G401 (cell line): ENCODE measurements around the gene ZDHHC23. TPM values are rescaled to one million over a fixed set of nuclear protein-coding genes. Genes with fewer than 3 reads are reported as not detected.

Source experiments
- DNase-seq: peaks from one replicate; pipeline ENCODE4 v3.0.0-alpha.2; 2015; ENCODE audit warnings: low spot score
- in situ Hi-C: cut with HindIII; loops from 2 replicates; pipeline ENCODE4 v1.10.0; 2016; ENCODE audit warnings: low sequenced_read_pairs, mixed read lengths
- total RNA-seq: library from RNA; depleted of rRNA; stranded (reverse); fragments of >200 nt; shearing (Covaris generic); gene quantifications from 2 replicates; pipeline ENCODE4 v1.2.3, GENCODE V29; 2014; rRNA removed

Gene ZDHHC23, protein sequence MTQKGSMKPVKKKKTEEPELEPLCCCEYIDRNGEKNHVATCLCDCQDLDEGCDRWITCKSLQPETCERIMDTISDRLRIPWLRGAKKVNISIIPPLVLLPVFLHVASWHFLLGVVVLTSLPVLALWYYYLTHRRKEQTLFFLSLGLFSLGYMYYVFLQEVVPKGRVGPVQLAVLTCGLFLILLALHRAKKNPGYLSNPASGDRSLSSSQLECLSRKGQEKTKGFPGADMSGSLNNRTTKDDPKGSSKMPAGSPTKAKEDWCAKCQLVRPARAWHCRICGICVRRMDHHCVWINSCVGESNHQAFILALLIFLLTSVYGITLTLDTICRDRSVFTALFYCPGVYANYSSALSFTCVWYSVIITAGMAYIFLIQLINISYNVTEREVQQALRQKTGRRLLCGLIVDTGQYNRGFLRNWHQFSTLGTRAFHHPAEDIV
- total RNA-seq, result 8.0 and 12.1 TPM in 2 replicates

DNA sequence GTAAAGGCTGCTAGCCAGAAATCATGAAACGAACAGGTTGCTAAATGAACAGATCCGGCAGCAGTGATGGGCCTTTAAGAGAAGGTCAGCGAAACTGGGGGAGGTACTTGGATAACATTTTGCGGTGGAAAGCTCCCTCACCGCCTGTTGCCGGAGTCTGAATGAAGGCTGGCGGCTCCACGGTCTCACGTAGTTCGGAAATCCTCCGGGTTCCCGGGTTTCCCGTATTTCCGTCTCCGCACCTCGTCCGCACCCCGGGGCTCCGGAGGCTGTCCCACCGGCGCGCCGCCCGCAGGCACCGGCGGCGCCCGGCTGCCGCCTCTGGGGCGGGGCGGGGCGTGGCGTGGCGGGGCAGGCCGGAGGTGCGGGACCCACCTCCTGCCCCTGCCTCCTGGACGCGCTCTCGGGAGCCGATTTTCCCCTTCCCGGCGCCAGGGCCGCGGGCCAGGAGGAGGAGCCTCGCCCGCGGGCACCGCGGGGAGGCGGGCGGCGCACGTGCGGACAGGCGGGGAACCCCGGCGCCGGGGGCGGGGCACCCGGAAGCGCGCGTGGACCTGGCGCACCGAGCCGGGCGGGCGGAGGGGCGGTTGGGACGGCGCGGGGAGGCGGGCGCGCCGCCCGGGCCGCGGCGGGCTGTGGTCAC is at the start of gene ZDHHC23:
Gene ZDHHC23 (plus strand): TSS at position 642 of the 643 bp plus-strand sequence. CDS start 790 bp downstream, outside the sequence.
- in situ Hi-C loops, result no loop called here
- peak; percentile 75 for DNase-seq

DNA sequence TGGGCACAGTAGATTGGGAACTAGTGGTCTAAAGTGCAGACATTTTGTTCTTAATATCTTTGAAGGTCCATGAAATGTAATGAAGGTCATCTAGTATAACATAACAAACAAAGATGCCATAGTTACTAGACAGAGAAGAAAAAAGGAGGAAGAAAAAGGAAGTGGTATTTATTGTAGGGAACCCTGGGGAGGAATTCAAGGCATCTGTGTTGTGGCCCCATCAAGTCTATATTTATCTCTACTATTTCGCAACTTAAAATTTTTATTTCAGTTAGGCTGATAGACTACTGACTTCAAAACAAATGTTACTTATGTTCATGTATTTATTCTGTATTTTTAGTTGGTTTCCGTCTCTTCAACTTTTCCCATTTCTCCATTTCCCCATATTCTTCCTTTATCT is 48.9 kb upstream of the ZDHHC23 start:
- in situ Hi-C loops, result no loop called here
- no peak for DNase-seq

DNA sequence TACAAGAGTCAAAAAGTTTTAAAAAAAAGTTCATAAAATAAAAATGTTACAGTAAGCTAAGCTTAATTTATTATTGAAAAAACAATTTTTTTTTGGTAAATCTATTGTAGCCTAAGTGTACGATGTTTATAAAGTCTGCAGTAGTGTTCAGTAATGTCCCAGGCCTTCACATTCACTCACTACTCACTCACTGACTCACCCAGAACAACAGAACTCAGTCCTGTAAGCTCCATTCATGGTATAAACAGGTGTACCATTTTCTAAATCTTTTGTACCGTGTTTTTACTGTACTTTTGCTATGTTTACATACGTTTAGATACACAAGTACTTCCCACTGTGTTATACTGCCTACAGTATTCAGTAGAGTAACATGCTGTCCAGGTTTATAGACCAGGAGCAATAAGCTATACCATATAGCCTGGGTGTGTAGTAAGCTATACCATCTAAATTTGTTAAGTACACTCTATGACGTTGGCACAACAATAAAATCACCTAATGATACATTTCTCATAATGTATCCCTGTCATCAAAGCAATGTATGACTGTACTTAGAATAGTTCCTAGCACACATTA is 41.2 kb upstream of the ZDHHC23 start:
- in situ Hi-C loops, result no loop called here
- no peak for DNase-seq

DNA sequence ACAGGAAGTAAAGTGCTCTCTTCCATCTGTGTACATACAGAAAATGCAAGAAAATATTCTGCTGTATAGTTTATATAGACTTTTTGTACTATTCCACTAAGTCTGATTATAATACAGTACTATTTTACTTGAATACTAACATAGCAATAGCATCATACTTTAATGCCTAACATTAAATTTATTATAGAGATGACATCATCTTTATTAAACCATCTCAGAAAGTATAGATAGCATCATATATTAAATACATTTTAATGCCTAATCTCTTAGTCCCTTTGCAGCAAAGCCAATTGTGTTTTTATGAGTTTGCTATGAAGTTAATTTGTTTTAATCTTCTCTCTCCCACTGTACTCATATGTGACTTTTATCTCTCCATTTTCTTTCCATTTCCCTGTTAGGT is 39.7 kb upstream of the ZDHHC23 start:
- in situ Hi-C loops, result no loop called here
- DNase-seq, result no peak

DNA sequence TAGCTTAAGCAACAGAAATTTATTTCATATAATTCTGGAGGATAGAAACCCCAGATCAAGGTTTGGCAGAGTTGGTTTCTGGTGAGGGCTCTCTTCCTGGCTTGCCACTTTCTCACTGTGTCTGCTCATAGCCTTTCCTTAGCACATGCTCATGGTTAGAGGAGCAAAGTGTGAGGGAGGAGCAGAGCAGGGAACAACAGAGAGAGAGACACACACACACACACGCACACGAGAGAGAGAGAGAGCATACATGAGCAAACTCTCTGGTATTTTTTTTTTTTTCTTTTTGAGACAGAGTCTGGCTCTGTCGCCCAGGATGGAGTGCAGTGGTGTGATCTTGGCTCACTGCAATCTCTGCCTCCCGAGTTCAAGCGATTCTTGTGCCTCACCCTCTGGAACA is 36.8 kb upstream of the ZDHHC23 start:
- DNase-seq, result no peak
- in situ Hi-C loops, result no loop called here

DNA sequence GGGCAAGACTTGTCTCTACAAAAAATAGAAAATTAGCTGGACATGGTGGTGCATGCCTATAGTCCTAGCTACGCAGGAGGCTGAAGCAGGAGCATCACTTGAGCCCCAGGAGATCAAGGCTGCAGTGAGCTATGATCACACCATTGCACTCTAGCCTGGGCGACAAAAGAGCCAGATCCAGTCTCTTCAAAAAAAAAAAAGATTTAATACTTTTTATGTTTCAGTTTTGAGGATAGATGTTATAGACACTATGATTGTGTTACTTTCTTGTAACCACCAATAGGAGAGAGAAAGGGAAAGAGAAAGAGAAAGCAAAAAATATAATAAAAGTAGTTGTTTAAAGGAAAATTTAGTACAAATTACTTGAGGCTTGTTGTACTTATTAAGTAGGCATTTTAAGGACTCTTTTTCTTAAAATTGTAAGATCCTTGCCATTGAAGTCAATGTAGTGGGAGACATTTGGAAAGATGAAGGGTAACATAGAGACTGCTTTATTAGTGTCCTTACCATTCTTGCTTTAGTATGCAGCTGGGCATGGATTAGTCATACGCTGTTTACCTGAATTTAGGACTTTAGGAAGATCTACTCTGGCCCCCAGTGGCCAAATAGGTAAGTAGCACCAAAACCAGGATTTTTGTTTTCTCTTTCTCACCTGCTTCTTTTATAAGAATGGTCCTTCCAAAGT is 35.1 kb upstream of the ZDHHC23 start:
- in situ Hi-C loops, result no loop called here
- peak; percentile 61 for DNase-seq

DNA sequence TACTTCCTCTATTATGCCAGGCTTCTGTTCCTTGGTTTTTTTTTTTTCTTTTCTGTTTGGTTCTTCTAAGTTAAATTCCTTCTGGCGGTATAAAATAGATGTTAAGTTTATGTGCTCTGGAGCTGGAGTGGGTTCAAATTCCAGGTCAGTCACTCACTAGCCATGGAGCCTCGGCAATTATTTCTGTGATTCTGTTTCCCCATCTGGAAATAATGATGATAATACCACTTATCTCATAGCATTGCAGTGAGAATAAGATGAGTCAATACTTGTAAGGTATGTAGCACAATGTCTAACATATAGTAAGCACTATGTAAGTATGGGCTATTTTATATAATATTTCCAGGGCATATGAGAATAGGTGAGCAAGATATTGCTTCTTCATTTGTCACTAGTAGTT is 33.2 kb upstream of the ZDHHC23 start:
- in situ Hi-C loops, result no loop called here

DNA sequence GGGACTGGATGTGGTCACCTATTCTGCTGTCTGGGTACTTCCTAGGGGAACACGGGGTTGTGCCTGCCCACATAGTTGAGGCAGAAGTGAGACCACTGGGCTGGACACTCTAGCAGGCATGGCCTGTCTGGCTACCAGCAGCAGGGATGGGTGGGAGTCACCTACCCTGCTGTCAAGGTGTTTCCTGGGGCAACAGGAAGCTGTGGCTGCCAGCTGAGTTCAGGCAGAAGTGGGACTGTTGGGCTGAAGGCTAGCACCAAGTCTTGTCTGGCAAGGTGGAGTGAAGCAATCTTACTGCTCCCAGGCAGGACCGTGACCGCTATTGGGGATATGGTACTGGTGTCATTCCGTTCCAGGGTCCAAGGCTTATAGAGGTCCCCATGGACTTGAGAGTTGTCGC is 20.3 kb upstream of the ZDHHC23 start:
- DNase-seq, result no peak
- in situ Hi-C loops, result no loop called here

More for the DNA sequence above, 33.2 kb upstream of the ZDHHC23 start:
- no peak for DNase-seq

DNA sequence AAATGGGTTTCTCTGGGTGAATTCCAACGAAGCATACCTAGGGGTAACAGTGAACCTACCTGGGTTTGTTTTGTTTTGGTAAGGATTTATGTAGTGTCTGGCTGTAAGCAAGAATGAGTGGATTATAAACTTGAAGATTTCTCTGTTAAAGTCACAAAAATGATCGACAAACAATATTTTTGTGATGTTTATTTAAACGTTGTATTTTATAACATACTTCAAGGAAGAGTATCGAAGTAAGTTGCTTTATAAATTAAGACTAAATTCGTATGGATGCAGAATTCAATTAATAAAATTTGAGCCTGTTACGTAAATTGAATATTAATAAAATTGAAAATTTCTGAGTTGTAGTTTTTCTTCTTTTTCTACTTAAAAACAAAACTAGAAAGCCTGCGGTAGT is 982 bp upstream of the ZDHHC23 start:
- in situ Hi-C loops, result no loop called here

DNA sequence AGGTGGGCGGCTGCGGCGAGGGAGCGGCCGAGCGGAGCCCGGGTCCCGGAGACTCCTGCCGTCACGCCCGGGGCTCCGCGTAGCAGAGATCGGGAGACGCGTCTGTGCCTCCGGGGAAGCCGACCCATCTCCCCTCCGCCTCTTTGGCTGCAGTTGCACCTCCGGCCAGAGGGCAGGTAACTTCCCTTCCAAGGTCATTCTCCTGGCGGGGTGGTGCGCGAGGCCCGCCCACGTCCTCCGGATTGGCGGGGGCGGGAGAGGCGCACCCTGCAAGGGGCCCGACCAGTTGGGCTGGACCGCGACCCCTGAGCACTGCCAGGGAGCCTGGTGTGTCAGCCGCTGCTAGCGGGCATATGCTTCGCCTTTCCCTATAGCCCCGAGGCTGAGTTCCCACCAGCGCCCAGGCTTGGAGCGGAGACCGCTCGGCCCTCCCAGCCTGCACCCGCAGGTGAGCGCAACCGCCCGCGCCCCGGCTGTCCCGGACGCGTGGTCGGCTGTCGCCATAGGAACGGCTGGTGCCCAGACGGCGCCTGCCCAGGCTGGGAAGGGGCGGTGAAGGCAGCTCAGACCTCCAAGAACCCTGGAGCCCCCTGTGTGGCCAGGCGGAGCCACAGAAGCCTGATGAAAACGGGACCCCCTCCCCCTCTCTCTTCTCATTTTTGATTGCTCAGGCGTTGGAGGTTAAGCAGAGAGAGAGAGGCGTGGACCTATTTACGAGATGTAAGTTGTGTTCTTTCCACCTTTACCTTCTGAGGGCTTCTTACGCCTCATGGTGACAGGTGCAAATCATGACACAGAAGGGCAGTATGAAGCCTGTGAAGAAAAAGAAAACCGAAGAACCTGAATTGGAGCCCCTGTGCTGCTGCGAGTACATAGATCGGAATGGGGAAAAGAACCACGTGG is 453 bp downstream of the ZDHHC23 start:
- in situ Hi-C loops, result no loop called here
- peak; percentile 49 for DNase-seq

More for the DNA sequence above, 982 bp upstream of the ZDHHC23 start:
- DNase-seq, result no peak

DNA sequence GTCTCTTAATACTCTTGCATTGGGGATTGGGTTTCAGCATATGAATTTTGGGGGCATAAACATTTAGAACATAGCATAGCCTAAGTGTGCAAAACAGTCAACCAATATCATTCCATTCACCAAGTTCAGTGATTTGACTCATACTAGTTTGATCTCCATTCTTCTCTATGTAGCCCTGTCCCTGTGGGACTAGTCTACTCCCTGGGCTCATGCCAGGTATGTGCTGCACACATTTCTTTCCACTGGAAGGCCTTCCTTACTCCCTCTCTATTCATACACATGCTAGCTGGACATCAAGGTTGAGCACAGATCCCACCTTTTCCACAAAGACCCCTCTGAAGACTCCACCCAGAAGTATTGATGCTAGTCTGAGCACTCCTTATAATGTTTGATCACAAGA is 5.1 kb downstream of the ZDHHC23 start:
- in situ Hi-C loops, result no loop called here
- no peak for DNase-seq

DNA sequence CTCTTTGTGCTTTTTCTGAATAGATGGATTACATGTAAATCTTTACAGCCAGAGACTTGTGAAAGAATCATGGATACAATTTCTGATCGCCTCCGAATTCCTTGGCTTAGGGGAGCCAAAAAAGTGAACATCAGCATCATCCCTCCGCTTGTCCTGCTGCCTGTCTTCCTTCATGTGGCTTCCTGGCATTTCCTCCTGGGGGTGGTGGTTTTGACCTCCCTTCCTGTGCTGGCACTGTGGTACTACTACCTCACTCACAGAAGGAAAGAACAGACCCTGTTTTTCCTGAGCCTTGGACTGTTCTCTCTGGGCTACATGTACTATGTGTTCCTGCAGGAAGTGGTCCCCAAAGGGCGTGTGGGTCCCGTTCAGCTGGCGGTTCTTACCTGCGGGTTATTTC is 5.9 kb downstream of the ZDHHC23 start:
- in situ Hi-C loops, result no loop called here
- no peak for DNase-seq

DNA sequence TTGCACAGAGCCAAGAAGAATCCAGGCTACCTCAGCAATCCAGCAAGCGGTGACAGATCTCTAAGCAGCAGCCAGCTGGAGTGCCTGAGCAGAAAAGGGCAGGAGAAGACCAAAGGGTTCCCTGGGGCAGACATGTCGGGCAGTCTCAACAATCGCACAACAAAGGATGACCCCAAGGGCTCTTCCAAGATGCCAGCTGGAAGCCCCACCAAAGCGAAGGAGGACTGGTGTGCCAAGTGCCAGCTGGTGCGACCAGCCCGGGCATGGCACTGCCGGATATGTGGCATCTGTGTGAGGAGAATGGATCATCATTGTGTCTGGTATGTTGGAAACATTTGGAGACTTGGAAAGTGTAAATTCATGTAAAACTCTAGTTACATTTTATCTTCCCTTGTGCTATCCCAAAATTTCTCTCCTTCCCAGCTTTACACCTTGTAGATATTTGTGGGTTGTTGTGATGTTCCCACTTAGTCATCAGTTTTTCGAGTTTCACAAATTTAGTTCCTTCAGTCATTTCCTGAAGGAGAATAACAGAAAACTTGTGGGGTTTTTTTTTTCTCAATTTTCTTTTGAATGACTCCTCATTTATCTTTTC is 6.4 kb downstream of the ZDHHC23 start:
- in situ Hi-C loops, result no loop called here
- DNase-seq, result peak; percentile 80

DNA sequence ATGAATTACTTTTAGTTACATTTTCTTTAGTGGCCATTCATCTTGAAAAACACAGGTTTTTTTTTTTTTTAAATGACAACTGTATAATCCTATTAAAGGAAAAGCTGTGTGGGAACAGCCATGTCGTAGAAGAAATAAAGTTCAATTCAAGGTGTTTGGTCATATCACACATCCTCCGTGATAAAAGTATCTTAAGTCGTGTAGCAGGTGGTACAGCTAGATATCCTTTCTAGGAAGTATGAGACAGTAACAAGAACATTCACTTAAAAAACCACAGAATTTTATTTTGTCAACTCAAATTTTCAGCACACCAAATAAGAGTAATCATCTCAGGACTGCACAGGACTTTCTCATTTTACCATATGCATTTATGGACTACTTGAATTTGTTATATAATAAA is 16.1 kb downstream of the ZDHHC23 start:
- DNase-seq, result no peak
- in situ Hi-C loops, result no loop called here

DNA sequence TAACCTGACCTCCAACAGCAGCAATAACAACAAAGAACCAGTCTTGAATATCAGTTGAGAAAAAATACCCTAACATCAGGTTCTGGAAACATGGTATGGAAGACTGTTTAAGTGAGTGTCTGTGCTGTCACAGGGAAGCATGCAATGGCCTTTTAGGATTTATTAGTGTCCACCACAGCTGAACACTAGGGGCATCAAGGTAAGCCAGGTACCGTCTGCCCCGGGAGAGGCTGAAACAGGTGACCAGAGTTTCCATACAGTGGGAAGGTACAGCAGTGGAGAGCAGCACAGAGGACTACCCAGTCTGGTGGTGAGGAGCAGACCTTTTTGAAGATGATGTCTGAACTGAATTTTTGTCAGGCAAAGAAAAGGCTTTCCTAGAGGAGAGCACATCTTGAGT is 18.4 kb downstream of the ZDHHC23 start:
- in situ Hi-C loops, result no loop called here
- DNase-seq, result no peak

DNA sequence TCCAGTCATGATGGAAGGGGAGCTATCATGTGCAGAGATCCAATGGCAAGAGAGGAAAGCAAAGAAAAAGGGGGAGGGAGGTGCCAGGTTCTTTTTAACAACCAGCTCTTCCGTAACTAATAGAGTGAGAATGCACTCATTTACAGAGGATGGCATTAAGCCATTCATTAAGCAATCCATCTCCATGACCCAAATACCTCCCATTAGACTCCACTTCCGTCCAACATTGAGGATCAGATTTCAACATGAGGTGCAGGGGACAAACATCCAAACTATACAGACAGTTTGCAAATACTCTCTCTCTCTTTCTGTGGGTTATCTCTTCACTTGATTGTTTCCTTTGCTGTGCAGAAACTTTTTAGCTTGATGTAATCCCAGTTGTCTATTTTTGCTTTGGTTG is 21.2 kb downstream of the ZDHHC23 start:
- in situ Hi-C loops, result no loop called here
- DNase-seq, result no peak

DNA sequence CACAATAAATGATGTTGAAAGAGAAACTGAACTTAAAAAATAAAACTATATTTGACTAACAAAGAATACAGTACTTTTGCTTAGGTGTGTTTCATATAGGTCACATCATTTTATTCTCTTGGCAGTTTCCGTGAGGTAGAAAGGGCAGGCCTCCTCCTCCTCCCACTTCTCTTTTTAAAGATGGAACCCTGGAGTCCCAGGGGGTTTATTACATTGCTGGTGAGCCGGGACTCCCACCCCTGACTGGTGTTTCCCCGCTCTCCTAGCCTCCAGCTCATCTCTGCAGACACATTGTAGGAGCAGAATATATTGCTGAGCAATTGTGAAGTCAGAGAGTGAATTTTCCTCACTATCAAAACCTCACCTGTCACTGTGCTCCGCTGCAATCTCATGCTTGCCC is 30.0 kb downstream of the ZDHHC23 start:
- DNase-seq, result no peak
- in situ Hi-C loops, result no loop called here

DNA sequence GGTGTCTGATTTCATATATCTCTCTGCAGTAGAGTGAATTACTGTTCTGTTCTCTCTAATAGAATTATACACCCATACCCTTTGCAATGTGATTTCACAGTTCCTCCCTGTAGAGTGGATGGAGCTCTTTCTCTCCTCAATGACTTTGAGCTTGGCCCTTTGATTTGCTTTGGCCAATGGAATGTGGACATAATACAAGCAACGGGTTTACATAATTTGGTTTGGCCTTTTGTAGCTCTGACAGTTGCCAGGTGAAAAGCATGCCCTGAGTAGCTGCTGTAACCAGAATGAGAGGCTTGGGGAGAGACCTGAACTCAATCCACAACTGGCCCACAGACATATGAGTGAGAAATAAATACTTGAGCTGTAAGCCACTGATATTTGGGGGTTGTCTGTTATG is 32.1 kb downstream of the ZDHHC23 start:
- no peak for DNase-seq
- in situ Hi-C loops, result no loop called here
